HL-60 (cell line): ENCODE measurements around the gene PDRG1.

Experiments used
- DNase-seq, 2 experiments: peaks; one replicate each; pipeline ENCODE4 v3.0.0-alpha.2; 2010 to 2020; ENCODE audit warnings: low read depth in 1 of 2, low spot score in 1 of 2
- H3K27ac ChIP-seq: fragments of 250-450 bp; sonication (Bioruptor Pico); replicated peaks from 2 replicates; pipeline ENCODE4 v1.5.1; 2020; ENCODE audit warnings: mild to moderate bottlenecking, moderate library complexity
- H3K27me3 ChIP-seq: fragments of 250-450 bp; sonication (Bioruptor Pico); 2 replicates; pipeline ENCODE4 v1.5.1; 2021; ENCODE audit warnings: mild to moderate bottlenecking, moderate library complexity; ENCODE audit not compliant: insufficient read depth, poor library complexity, severe bottlenecking
- H3K4me3 ChIP-seq: replicated peaks from 2 replicates; pipeline ENCODE4 v1.5.1; 2011; ENCODE audit warnings: mild to moderate bottlenecking, control low read depth, low read length; ENCODE audit not compliant: insufficient read depth
- GABPA ChIP-seq: IDR thresholded peaks from 2 replicates; pipeline ENCODE4 v1.6.1; 2012; ENCODE audit warnings: low read depth
- POLR2AphosphoS5 ChIP-seq: IDR thresholded peaks from 2 replicates; pipeline ENCODE4 v1.6.1; 2012; ENCODE audit warnings: low read depth
- SPI1 ChIP-seq: IDR thresholded peaks from 2 replicates; pipeline ENCODE4 v1.6.1; 2012; ENCODE audit warnings: low read depth, mild to moderate bottlenecking, borderline replicate concordance
- TF ChIP-seq, protein P1 (sequence below): IDR thresholded peaks from 2 replicates; pipeline ENCODE4 v1.6.1; 2012; ENCODE audit warnings: low read depth; ENCODE audit not compliant: insufficient replicate concordance
- TF ChIP-seq, protein P2 (sequence below): IDR thresholded peaks from one replicate; pipeline ENCODE4 v1.5.1; 2011; ENCODE audit warnings: low read length, control low read depth, inconsistent platforms; ENCODE audit not compliant: insufficient read depth

Gene PDRG1

DNA sequence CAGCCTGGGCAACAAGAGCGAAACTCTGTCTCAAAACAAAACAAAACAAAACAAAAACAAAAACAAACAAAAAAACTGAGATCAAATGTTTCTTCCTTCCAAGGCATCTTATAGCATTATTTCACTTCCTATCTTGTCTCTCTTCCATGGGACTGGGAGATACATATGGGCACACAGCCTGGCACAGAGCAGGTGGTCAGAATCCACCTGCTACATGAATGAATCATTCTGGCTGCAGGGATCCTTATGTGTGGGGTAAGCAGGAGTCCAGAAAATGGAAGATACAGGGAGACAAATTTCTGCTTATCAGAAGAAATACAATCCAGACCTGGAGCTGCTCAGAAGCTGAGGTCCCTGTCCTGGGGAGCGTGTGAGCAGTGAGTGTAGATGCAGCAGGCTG is 40.2 kb upstream of the PDRG1 start:
- no peak for DNase-seq
- Histone ChIP-seq H3K27me3 (peaks cover 29% of the 10 kb centered on the region), H3K27ac (no peak overlapping the region)

DNA sequence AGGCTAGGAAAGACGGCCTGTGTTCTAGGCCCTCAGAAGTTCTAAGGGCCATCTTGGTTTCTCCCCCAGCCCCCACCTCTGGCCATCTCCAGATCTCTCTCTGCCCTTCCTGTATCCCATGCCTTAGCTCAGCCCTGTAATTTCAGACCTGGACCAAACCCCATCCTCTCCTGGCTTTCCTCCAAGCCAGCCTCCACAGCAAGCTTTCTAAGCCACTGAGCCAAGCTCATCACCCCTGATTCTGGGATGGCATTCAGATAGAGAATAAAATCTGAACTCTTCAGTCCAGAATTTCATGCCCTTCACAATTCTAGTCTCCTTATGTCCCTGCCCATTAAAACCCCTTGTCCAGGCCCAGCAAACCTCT is 39.5 kb upstream of the PDRG1 start:
- H3K27me3 ChIP-seq, result peaks cover 29% of the 10 kb centered on the region
- no peak overlapping the region for H3K4me3 ChIP-seq
- DNase-seq, result no peak
- no peak overlapping the region for H3K27ac ChIP-seq
- TF ChIP-seq POLR2AphosphoS5 (no peak), SPI1 (no peak), GABPA (no peak)
- TF ChIP-seq, protein P1, sequence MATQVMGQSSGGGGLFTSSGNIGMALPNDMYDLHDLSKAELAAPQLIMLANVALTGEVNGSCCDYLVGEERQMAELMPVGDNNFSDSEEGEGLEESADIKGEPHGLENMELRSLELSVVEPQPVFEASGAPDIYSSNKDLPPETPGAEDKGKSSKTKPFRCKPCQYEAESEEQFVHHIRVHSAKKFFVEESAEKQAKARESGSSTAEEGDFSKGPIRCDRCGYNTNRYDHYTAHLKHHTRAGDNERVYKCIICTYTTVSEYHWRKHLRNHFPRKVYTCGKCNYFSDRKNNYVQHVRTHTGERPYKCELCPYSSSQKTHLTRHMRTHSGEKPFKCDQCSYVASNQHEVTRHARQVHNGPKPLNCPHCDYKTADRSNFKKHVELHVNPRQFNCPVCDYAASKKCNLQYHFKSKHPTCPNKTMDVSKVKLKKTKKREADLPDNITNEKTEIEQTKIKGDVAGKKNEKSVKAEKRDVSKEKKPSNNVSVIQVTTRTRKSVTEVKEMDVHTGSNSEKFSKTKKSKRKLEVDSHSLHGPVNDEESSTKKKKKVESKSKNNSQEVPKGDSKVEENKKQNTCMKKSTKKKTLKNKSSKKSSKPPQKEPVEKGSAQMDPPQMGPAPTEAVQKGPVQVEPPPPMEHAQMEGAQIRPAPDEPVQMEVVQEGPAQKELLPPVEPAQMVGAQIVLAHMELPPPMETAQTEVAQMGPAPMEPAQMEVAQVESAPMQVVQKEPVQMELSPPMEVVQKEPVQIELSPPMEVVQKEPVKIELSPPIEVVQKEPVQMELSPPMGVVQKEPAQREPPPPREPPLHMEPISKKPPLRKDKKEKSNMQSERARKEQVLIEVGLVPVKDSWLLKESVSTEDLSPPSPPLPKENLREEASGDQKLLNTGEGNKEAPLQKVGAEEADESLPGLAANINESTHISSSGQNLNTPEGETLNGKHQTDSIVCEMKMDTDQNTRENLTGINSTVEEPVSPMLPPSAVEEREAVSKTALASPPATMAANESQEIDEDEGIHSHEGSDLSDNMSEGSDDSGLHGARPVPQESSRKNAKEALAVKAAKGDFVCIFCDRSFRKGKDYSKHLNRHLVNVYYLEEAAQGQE, result no peak
- TF ChIP-seq, protein P2, sequence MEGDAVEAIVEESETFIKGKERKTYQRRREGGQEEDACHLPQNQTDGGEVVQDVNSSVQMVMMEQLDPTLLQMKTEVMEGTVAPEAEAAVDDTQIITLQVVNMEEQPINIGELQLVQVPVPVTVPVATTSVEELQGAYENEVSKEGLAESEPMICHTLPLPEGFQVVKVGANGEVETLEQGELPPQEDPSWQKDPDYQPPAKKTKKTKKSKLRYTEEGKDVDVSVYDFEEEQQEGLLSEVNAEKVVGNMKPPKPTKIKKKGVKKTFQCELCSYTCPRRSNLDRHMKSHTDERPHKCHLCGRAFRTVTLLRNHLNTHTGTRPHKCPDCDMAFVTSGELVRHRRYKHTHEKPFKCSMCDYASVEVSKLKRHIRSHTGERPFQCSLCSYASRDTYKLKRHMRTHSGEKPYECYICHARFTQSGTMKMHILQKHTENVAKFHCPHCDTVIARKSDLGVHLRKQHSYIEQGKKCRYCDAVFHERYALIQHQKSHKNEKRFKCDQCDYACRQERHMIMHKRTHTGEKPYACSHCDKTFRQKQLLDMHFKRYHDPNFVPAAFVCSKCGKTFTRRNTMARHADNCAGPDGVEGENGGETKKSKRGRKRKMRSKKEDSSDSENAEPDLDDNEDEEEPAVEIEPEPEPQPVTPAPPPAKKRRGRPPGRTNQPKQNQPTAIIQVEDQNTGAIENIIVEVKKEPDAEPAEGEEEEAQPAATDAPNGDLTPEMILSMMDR, result no peak

More for the DNA sequence above, 40.2 kb upstream of the PDRG1 start:
- TF ChIP-seq SPI1, result no peak
- TF ChIP-seq, protein P1, result no peak
- TF ChIP-seq POLR2AphosphoS5, result no peak
- no peak for TF ChIP-seq GABPA
- TF ChIP-seq, protein P2, result no peak
- no peak overlapping the region for H3K4me3 ChIP-seq

DNA sequence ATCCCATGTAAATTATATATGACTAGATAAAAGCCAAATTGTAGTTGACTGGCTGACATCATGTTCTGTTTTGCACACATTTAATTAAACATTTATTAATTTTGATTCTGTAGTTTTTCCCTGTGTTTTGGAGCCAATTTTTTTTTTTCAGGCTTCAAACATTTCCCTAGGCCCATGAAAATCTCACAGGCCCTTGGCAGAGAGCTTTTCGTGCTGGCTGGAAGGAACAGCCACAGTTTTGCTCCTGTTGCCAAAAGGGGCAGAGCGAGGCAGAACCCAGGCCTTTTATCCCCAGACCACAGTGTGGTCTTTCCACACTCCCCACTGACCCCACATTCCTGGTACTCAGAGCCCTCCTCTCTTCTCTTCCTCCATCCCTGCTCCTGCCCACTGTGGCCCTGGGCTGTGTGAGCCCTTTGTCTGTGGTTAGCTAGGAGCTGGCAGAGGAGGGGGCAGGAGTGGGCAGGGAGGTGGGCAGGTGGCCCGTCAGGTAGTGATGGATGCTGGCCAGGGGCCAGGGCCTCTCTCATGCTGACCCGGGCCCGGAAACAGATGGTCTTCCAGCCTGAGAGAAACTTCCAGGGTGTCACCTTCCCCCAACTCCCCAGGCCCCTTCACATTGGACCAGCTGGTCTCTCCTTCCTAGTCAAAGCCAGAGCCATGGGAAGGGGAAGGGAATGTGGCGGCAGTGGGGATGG is 38.9 kb upstream of the PDRG1 start:
- Histone ChIP-seq H3K27ac (no peak overlapping the region), H3K27me3 (peaks cover 25% of the 10 kb centered on the region), H3K4me3 (no peak overlapping the region)
- TF ChIP-seq, protein P1, result no peak
- TF ChIP-seq POLR2AphosphoS5 (no peak), GABPA (no peak)
- TF ChIP-seq, protein P2, result no peak
- DNase-seq, result no peak
